Brain microvascular endothelial cell (primary cell): Measurements from ENCODE around the gene ACP1.

Source experiments
- DNase-seq: peaks from one replicate; pipeline ENCODE4 v3.0.0-alpha.2; 2020
- H3K27ac ChIP-seq: fragments of 250-450 bp; sonication (Bioruptor Pico); 2 replicates; pipeline ENCODE4 v1.5.1; 2020; ENCODE audit warnings: mild to moderate bottlenecking, moderate library complexity
- H3K27me3 ChIP-seq: fragments of 250-450 bp; sonication (Bioruptor Pico); replicated peaks from 2 replicates; pipeline ENCODE4 v1.5.1; 2020; ENCODE audit warnings: mild to moderate bottlenecking
- H3K36me3 ChIP-seq: fragments of 250-450 bp; sonication (Bioruptor Pico); replicated peaks from 2 replicates; pipeline ENCODE4 v1.5.1; 2020; ENCODE audit warnings: mild to moderate bottlenecking
- H3K4me3 ChIP-seq: 2 replicates; pipeline ENCODE4 v1.5.1; 2011; ENCODE audit warnings: low read depth, mild to moderate bottlenecking, control low read depth, low read length, moderate library complexity
- in situ Hi-C: cut with HindIII; loops from 2 replicates; pipeline ENCODE4 v1.10.0; 2017; ENCODE audit warnings: low sequenced_read_pairs, low pct_ligation_motif_present
- TF ChIP-seq, protein P1 (sequence below): IDR thresholded peaks from 2 replicates; pipeline ENCODE4 v1.5.1; 2011; ENCODE audit warnings: low read depth, mild to moderate bottlenecking, moderate library complexity, low read length, control low read depth, inconsistent platforms; ENCODE audit errors: missing control alignments

ACP1 gene

DNA sequence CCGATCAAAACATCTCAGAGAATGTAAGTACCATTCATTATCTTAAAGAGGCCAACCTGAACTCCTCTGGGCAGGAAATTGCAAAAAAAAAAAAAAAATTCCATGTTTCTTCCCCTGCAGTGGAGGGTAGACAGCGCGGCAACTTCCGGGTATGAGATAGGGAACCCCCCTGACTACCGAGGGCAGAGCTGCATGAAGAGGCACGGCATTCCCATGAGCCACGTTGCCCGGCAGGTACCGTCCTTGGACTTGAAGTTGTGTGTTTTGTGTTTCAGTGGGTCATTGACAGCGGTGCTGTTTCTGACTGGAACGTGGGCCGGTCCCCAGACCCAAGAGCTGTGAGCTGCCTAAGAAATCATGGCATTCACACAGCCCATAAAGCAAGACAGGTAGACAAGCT, 7.2 kb downstream of the ACP1 start:
- no peak for DNase-seq
- TF ChIP-seq, protein P1, sequence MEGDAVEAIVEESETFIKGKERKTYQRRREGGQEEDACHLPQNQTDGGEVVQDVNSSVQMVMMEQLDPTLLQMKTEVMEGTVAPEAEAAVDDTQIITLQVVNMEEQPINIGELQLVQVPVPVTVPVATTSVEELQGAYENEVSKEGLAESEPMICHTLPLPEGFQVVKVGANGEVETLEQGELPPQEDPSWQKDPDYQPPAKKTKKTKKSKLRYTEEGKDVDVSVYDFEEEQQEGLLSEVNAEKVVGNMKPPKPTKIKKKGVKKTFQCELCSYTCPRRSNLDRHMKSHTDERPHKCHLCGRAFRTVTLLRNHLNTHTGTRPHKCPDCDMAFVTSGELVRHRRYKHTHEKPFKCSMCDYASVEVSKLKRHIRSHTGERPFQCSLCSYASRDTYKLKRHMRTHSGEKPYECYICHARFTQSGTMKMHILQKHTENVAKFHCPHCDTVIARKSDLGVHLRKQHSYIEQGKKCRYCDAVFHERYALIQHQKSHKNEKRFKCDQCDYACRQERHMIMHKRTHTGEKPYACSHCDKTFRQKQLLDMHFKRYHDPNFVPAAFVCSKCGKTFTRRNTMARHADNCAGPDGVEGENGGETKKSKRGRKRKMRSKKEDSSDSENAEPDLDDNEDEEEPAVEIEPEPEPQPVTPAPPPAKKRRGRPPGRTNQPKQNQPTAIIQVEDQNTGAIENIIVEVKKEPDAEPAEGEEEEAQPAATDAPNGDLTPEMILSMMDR, result no peak
- Histone ChIP-seq H3K27me3 (no peaks in the 10 kb centered on the region), H3K27ac (no peak overlapping the region), H3K36me3 (peaks cover 4% of the 10 kb centered on the region), H3K4me3 (no peak overlapping the region)
- in situ Hi-C loops, result no loop called here

DNA sequence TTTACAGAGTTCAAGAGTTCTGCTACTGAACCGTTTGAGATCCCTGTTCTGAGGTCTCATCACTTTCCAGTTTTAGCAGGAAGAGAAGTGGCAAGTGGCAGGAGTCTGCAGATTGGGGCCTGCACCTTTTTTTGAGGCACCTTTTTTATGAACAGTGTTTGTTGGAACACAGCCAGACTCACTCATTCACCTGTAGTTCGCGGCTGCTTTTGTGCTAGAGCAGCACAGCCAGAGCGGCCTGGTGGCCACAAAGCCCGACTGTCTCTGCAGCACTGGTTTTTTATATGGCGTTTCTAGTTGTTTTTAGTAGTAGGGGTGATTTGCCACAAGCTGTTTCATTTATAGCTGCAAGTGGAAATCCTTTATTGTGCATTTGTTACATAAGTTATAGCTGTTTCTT, 8.6 kb downstream of the ACP1 start:
- H3K36me3 ChIP-seq, result peaks cover 16% of the 10 kb centered on the region
- no peak for DNase-seq
- H3K4me3 ChIP-seq, result no peak overlapping the region
- TF ChIP-seq, protein P1, result no peak
- no peaks in the 10 kb centered on the region for H3K27me3 ChIP-seq
- in situ Hi-C loops, result no loop called here
- no peak overlapping the region for H3K27ac ChIP-seq

DNA sequence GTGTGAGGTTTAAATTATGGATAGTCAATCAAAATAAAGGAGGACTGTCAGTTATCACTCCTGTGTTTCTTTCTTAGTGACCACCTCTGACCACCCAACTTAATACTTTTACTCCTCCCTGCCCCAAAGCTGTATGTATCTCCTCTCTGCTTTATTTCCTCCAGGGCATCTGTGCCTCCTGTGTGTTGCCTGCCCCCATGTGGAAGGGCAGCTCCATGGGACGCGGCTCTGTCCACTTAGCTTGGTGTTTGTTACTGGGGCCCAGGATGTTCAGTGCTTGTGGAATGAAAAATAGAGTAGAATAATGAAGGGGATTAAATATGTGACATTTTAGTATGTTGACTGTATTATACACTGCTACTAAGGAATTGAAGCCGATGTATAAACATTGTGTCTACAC, 9.8 kb downstream of the ACP1 start:
- no peak for DNase-seq
- Histone ChIP-seq H3K27me3 (no peaks in the 10 kb centered on the region), H3K27ac (no peak overlapping the region), H3K4me3 (no peak overlapping the region), H3K36me3 (peaks cover 20% of the 10 kb centered on the region)
- TF ChIP-seq, protein P1, result no peak
- in situ Hi-C loops, result no loop called here

DNA sequence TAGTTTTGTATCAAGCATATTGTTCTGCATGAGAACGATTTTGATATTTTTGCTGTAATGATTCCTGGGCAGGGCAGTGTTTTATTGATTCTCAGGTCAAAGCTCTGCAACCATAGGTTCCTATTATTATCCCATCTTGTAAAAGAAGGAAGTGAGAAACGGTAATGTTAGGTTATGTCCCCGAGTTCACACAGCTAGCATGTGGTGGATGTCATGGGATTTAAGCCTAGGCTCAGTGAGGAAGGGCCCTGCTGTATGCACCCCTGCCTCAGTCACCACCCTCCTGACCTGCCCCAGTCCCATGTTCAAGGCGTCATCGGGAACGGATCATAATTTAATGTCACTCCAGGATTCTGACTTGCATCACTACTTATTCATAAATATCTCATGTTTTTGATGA, 10.7 kb downstream of the ACP1 start:
- Histone ChIP-seq H3K36me3 (peaks cover 26% of the 10 kb centered on the region), H3K4me3 (no peak overlapping the region), H3K27me3 (no peaks in the 10 kb centered on the region), H3K27ac (no peak overlapping the region)
- DNase-seq, result no peak
- in situ Hi-C loops, result no loop called here
- TF ChIP-seq, protein P1, result no peak

DNA sequence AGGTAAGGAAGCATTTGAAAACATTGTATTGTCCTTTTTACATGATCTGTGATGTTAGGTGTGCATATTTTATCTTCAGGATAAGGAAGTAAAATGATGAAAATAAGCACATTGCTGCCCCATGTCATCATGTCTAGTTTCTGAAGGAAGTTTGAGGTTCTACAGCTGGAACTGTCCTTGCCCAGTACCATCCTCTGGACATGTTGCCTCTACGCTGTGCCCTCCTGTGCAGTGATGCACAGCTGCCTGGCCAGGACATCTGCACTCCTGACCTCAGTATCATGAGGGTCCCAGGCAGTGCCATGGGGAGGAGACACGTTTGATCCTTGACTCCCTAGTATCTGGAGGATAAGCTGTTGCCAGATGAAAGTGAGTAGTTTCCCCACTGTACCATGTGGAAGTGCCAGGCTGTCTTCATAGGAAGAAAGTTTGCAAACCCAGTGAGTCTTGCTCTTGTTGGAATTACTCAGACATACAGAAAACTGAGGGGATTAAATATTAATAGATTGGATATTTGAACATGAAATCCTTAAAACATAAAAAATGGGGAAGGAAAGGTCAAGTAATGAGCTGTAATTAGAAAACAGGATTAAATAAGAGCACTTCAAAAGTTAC, 13.7 kb downstream of the ACP1 start:
- in situ Hi-C loops, result no loop called here
- TF ChIP-seq, protein P1, result no peak
- Histone ChIP-seq H3K27ac (no peak overlapping the region), H3K36me3 (peaks cover 40% of the 10 kb centered on the region), H3K4me3 (no peak overlapping the region), H3K27me3 (no peaks in the 10 kb centered on the region)
- no peak for DNase-seq

GRCh38 chr2:278927-279320, 14.2 kb downstream of the ACP1 start:
- H3K36me3 ChIP-seq, result peaks cover 40% of the 10 kb centered on the region
- in situ Hi-C loops, result no loop called here
- no peak overlapping the region for H3K4me3 ChIP-seq
- H3K27me3 ChIP-seq, result no peaks in the 10 kb centered on the region
- TF ChIP-seq, protein P1, result no peak
- H3K27ac ChIP-seq, result no peak overlapping the region
- DNase-seq, result no peak
